EL (cell line): ENCODE data around the gene CFI.

Experiments used
- DNase-seq: peaks from one replicate; pipeline ENCODE4 v3.0.0-alpha.2; 2016

CFI gene

DNA sequence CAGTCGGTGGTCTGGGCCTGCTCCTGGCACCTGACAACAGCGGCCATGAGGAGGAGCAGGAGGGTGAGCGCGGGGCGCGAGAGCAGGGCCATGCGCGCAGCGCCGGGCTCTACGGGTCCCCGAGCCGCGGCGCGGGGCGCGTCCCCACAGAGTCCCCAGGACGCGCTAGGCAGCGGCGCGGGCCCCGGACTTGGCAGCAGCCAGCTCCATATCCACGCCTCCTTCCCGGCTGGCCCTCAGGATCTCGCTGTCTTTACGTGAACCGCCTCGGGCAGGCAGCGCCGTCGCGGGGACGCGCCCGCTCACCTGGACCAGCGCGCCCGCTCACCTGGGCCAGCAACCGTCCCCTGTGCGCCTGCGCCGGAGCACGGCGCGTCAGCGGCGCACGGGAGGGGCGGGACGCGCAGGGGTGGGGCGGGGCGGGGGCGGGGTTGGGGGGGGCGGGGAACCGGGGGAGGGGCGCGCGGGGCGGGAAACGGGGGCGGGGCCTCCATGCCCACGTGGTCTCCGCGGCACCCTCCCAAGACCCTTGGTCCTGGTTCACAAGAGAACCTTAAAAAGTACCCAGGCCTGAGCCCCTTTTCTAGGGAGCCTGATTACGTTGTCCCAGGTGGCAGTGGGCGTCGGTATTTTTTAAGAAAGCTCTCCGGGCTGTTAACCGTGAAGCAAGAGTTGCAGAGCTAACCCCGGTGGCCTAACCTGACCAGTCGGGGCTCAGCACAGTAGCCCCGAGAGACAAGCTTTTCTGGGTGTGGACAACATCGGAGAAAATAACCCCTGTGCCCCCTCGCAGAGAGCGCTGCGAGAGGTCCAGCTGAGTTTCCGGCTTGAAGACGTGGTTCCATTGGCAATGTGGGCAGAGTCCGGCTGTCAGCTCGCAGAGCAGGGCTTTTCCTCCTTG is 71.8 kb downstream of the CFI start, which contains the start of gene PLA2G12A:
PLA2G12A (minus strand) TSS at position 353 of the 901 bp plus-strand sequence; CDS start at position 92, 261 bp downstream.
- DNase-seq: peak; percentile 66

DNA sequence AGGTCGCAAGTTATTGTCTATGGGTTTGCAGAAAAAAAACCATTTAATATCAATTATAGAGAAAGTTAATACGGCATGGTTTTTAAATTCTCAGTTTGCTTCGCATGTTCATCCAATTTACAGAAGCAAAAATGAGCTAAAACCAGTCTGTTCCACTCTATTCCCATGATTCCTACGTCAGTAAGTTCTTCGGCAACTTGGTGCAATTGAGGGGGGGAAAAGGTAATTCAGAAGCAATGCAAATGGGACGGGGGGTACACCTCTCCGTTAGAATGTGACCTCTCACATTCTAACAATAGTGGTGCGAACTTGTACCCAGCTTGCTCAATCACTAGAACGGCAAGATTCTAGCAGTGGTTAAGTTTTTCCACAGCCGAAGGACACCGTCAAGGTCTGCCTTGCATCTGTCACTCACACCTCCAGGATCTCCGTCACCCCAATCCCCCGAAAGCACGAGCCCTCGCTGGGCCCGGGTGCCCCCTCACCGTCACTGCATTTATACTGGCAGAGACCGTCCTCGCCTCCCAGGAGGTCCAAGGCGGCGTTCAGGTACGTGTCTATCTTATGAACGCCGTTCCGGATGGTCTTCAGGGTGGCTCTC is 72.6 kb downstream of the CFI start:
- peak; percentile 21 for DNase-seq

DNA sequence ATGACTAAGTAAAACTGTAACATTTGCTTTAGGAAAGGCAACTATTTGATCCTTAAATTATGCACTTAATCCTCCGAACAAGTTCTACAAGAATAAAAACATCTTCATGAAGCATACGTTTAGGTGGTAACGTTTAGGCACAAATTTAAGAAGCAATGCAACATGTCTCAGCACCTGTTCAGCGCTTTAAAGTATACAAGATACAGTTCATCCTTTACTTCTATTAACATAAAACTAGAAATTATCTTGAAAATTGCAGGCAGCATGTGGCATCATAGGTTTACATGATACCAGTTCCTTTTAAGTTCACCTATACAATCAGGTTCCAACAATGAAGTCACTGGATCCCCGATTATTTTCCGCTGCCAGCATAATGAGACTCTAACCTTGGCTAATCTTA is 73.4 kb downstream of the CFI start:
- DNase-seq: no peak

DNA sequence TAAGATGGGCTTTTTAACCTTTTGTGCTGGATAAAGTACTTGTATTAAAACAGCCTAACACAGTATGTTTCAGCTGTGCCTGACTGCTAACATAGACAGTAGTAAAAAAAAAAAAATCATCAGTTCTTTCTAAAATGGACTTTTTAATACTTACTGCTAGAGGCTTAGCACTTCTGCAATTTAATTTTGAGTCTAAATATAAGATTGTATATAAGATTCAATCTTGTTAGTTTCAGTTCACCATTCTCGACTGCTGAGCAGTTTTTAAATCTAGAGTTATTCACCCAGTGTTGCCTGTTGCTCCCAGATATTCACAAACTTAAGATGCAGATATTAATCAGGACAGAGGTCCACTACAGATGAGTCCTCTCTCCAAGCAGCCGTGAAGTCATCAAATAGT is 78.7 kb downstream of the CFI start:
- no peak for DNase-seq

DNA sequence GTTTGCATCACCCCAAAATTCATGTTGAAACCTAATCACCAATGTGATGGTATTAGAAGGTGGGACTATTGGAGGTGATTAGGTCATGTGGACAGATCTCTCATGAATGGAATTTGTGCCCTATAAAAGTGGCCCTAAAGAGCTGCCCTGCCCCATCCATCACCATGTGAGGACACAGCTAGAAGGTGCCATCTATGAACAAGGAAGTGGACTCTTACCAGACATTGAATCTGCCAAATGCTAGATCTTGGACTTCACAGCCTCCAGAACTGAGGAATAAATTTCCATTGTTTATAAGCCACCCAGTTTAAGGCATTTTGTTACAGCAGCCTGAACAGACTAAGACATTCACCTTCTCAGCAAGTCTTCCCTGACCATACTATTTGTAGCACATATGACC is 79.4 kb downstream of the CFI start:
- no peak for DNase-seq

DNA sequence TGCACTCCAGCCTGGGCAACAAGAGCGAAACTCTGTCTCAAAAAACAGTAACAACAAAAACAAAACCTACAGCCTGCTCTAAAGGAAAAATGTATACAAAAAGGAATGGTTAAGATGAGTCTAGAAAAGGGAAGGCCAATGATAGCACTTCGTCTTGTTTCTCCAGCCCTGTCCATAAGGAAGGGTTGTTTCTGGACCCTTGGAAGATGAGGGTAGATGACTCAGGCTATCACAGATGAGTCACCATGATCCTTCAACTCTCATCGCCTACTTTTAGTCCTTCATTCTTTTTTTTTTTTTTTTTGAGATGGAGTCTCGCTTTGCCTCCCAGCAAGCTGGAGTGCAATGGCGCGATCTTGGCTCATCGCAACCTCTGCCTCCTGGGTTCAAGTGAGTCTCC is 80.8 kb downstream of the CFI start:
- peak; percentile 61 for DNase-seq

DNA sequence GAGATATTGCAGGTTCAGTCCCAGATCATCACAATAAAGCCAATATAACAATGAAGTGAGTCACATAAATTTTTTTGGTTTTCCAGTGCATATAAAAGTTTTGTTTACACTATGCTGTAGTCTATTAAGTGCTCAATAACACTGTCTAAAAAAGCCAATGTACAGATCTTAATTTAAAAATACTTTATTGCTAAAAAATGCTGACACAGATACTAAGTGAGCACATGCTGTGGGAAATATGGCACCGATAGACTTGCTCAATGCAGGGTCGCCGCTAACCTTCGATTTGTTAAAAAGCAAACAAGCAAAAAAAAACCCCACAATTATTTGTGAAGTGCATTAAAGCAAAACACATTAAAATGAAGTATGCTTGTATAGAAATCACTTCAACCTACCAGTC is 82.2 kb downstream of the CFI start:
- no peak for DNase-seq

DNA sequence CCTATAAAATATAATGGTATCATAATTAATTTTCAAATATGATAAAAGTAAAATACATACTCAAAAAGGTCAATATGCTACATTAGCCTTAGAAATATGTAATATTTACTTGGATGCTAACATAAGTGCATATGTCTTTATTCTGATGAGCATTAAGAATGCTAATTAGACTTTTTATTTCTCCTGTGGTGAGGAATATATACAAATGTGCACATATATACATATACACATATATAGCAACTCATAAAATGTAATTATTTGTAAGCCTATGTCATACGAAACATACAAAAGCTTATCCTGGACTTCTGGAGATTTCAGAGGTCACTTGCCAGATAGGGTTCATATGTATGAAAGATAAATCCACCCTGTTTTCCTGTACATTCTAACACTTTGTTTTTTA is 83.0 kb downstream of the CFI start:
- no peak for DNase-seq

DNA sequence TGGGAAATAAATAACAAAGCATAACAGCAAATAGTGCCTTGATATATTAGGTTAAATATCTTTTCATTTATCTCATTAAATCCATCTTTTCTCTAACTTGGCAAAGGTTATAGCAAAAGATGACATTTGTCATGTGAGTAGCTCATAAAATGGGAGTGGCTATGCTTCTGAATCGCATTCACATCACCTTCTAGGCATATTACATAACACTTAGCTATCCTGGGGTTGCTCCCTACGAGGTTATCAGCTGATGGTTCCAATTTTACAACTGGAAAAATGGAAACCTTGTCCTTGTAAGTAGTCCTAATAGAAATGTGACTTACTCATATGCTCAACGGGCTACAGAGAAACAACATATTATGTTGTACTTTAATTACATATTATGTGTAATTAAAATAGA is 88.3 kb downstream of the CFI start:
- no peak for DNase-seq

DNA sequence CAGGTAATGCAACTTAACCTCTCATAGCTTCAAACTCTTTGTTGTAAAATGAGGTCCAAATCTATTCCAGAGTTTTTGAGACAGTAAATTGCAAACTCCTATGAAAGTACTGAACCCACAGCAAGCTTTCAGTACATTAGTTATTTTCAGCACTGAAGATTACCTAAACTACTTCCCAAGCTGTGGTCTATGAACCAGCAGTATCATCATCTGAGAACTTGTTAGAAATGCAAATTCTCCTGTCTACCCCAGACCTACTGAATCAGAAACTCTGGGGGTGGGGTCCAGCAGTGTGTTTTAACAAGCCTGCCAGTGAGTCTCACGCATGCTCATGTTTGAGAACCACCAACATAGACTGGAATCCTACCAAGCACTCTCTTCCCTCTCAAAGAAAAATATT is 92.8 kb downstream of the CFI start:
- no peak for DNase-seq

DNA sequence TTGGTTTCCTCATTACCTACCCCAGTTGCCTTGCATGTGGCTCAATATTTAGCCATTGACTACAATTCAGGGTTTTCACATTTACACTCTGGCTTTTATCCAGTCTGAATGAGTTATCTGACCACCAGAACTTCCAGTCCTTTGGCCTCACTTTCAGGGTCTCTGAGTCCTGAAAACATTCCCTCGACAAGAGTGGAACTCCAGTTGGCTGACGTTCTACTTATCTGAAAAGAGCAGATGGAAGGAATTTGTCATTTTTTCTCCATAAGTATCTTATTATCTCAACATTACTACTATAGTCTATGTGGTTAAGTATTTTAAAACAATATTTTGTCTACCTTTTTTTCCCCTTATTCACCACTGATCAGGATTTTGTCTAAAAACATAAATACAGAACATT is 93.4 kb downstream of the CFI start:
- DNase-seq: no peak

DNA sequence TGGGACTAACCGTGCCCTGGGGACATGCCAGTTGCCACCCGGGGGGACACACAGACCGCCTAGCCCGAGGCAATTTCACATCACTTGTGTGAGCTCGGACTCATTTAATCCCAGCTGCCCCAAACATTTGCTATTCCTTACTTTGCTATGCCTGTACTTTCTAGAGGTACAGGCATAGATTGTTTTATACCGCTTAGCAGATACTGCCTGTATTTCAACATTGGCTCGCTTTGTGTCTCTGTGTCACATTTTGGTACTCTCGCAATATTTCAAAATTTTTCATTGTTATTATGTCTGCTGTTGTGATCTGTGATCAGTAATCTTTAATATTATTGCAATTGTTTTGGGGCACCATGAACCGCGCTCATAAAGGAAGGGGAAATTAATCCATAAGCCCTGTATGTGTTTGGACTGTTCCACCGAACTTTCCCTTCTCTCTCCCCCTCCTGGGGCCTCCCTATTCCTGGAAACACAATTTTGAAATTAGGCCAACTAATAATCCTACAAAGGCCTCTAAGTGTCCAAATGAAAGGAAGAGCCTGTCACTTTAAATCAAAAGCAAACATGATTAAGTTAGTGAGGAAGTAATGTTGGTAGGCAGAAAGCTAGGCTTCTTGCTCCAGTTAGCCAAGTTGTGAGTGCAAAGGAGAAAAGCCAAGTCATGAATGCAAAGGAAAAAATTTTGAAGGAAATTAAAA is 98.0 kb downstream of the CFI start:
- no peak for DNase-seq

DNA sequence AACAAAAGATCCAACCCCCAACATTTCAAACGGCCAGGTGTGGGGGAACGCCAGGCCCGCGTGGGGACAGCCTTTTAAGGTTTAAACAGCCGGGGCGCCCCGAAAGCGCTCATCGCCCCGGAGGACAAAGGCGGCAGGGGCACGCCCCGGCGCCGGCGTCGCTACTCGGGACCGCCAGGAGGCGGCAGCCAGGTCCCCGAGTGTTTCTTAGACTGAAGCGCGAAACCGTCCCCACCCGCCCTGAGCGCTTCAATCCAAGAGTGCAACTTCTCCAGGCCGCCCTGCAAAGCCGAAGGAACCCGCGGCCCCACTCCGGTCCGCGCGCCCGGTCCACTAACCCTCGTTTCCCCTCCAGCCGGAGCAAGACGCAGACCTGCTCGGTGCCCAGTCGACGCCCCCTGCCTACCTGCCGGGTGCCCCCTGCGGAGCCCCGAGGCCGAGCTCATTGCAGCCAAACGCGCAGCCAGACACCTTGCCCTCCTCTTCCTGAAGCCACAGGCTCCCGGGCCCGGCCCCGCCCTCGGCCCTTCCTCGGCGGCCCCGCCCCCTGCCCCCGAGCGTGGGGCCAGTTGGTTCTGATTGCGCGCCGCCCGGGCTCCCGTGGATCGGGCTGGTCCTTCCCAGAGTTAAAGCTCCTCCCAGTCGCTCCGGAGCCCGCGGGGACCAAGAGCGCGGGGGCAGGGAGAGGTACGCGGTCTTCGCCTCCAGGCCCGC is 98.7 kb downstream of the CFI start, which contains the start of gene CASP6:
CASP6 (minus strand) TSS at position 496 of the 714 bp plus-strand sequence; CDS start at position 446, 50 bp downstream.
- peak; percentile 79 for DNase-seq

DNA sequence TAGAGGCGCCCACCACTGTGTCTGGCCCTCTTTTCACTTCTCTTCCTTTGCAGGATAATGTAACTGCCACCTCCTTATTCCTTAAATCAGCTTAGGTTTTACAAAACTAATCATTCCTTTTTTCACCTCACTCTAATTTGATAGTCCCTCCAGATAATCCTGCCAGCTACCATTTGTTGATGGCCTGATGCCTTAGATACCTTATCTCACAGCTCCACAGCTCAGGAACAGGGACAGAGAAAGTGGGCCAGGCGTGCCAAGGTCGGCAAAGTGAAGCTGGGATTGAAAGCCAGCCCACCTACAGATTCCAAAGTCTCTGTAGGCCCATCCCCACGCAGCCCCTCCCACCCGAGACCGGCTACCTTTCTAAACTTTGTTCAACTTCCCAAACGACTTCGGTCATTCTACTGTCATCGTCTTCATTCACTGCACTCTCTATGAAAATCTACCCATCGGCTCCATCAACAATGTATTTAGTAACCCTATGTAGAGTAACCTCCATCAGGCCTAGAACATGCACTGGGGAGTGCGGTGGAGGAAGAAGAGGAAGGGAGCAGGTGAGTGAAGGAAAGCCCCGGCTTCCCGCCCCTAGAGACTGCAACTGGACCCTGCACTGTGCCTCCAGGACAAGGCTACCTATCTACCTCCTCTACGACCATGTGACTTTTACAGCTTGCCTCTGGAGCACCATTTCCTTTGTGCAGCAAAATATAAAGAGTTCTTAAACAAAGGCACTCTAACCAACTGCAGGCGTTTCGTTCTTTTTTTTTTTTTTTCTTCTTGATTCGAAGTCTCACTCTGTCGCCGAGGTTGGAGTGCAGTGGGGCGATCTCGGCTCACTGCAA is 100.0 kb downstream of the CFI start:
- peak; percentile 3 for DNase-seq

DNA sequence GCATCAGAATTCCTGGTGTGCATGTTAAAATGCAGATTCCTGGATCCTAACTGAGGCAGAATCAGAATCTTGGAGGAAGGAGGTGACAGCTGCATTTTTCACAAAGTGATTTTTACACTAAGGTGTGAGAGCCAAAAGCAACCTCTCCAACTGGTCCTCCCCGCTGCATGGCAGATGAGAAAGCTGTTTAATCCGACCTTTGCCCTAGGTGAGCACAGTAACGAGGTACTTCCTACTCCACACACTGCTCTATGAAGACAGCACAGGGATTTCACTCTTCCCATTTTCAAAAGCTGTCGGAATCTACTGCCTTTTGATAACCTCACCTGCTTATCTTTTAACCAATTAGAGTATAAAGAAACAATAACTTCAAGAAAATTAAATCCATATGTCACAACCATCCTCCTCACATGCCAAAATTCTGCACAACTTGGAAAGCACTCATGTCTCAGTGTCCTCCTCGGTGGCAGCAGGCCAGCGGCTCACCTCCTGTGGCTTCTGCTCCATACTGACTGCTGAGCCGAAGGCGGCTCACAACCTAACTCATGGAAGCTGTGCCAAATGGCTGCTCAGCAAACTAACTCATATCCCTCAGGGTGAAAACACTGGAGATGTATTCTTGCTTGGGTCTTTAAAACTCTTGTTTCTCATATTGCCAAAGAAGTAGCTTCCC is 102.1 kb downstream of the CFI start:
- no peak for DNase-seq

DNA sequence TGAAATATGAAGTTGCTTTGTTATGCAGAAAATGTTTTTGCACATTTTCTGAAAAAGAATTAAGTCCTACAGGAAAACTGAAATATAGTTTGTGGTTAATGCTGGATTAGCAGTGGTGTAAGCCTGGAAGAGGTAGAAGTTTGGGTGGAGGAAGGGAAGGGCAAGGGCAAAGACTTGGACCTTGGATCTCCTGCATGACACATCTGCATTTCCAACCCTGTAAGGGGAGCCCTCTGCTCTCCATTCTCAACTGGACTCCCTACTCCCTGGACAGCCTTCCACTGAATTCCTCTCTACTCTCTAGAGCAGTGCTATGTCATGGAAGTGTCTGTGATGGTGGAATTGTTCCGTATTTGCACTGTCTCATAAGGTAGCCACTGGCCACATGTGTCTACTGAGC is 103.1 kb downstream of the CFI start:
- no peak for DNase-seq

DNA sequence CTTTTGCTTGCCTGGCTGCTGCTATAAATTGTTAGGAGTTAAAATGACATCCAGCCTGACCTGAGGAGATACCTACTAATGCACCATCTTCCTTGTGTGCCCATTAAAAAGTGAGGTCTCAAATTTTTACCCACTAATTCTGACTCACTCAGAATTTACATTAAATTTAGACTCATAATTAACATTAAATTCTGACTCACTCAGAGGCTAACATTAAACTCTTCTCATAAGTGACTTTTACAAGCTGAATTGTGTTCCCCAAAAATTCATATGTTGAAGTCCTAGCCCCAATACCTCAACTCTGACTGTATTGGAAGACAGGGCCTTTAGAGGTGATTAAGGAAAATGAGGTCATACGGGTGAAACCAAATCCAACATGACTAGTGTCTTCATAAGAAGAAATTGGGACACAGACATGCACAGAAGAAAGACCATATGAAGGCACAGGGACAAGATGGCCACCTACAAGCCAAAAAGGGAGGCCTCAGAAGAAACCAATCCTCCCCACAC is 110.3 kb downstream of the CFI start:
- DNase-seq: peak; percentile 8
